OCI-LY3 (cell line): ENCODE data around the gene PLPPR1.

ENCODE experiments used
- EZH2phosphoT487 ChIP-seq: fragments of 200-600 bp; shearing (Covaris generic); IDR thresholded peaks from 2 replicates; pipeline ENCODE4 v1.6.1; 2018; ENCODE audit warnings: antibody characterized with exemption, mixed run types, low read depth
- TF ChIP-seq, protein P1 (sequence below): fragments of 200-600, 300-600 bp; sonication (generic); IDR thresholded peaks from 2 replicates; pipeline ENCODE4 v1.5.1; 2014; ENCODE audit warnings: antibody characterized with exemption, low read length, low read depth

DNA sequence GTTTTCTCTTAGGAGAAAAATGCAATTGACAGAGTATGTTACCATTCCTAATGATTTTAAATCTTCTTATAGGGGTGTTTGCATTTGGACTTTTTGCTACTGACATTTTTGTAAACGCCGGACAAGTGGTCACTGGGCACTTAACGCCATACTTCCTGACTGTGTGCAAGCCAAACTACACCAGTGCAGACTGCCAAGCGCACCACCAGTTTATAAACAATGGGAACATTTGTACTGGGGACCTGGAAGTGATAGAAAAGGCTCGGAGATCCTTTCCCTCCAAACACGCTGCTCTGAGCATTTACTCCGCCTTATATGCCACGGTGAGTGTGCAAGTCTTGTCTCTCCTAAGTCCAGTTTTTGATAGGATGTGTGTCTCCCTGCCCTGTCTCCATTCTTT lies 280.6 kb downstream of the PLPPR1 start:
- no peak for TF ChIP-seq EZH2phosphoT487
- TF ChIP-seq, protein P1, sequence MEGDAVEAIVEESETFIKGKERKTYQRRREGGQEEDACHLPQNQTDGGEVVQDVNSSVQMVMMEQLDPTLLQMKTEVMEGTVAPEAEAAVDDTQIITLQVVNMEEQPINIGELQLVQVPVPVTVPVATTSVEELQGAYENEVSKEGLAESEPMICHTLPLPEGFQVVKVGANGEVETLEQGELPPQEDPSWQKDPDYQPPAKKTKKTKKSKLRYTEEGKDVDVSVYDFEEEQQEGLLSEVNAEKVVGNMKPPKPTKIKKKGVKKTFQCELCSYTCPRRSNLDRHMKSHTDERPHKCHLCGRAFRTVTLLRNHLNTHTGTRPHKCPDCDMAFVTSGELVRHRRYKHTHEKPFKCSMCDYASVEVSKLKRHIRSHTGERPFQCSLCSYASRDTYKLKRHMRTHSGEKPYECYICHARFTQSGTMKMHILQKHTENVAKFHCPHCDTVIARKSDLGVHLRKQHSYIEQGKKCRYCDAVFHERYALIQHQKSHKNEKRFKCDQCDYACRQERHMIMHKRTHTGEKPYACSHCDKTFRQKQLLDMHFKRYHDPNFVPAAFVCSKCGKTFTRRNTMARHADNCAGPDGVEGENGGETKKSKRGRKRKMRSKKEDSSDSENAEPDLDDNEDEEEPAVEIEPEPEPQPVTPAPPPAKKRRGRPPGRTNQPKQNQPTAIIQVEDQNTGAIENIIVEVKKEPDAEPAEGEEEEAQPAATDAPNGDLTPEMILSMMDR, result no peak
